ENCODE results near the gene ZNF688. TPM values are rescaled to one million over a fixed set of nuclear protein-coding genes. Genes with fewer than 3 reads are reported as not detected.

ZNF688 gene
- total and polyA plus RNA-seq, 4 donors, result 3.4 to 8.9 (median 4.8) TPM

DNA sequence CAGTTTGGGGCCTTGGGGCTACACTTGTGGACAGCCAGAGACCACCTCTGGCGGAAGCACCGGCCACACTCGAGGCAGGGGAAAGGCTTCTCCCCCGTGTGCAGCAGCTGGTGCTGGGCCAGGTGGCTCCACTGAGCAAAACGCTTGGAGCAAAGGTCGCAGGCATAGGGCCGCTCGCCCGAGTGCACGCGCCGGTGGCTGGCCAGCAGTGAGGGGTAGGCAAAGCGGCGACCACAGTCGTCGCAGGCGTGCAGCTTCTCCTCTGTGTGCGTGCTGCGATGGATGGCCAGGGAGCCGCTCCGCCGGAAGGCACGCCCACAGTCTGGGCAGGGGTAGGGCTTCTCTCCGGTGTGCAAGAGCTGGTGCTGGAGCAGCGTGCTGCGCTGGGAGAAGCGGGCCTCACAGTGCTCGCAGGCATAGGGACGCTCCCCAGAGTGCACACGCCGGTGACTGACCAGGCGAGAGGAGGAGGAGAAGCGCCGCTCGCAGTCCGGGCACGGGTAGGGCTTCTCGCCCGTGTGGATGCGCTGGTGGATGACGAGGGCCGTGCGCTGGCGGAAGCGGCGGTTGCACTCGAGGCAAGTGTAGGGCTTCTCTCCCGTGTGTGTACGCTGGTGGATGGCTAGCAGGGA lies 32.9 kb upstream of the ZNF688 start (continued):
- TF ChIP-seq, protein P1, sequence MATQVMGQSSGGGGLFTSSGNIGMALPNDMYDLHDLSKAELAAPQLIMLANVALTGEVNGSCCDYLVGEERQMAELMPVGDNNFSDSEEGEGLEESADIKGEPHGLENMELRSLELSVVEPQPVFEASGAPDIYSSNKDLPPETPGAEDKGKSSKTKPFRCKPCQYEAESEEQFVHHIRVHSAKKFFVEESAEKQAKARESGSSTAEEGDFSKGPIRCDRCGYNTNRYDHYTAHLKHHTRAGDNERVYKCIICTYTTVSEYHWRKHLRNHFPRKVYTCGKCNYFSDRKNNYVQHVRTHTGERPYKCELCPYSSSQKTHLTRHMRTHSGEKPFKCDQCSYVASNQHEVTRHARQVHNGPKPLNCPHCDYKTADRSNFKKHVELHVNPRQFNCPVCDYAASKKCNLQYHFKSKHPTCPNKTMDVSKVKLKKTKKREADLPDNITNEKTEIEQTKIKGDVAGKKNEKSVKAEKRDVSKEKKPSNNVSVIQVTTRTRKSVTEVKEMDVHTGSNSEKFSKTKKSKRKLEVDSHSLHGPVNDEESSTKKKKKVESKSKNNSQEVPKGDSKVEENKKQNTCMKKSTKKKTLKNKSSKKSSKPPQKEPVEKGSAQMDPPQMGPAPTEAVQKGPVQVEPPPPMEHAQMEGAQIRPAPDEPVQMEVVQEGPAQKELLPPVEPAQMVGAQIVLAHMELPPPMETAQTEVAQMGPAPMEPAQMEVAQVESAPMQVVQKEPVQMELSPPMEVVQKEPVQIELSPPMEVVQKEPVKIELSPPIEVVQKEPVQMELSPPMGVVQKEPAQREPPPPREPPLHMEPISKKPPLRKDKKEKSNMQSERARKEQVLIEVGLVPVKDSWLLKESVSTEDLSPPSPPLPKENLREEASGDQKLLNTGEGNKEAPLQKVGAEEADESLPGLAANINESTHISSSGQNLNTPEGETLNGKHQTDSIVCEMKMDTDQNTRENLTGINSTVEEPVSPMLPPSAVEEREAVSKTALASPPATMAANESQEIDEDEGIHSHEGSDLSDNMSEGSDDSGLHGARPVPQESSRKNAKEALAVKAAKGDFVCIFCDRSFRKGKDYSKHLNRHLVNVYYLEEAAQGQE (IDR thresholded peaks at IDR 0.05), result no peak

GRCh38 chr16:30603945-30604315 lies 32.4 kb upstream of the ZNF688 start:
- WGBS, result 38% methylated on average over 7 of the region's 7 CpGs
- peak overlapping the region; percentile 20 to 68 for H3K9ac ChIP-seq (ENCODE audit: low read depth in 1 of 2, low read length in 2 of 2)
- no peaks in the 10 kb centered on the region for H3K9me3 ChIP-seq (ENCODE audit: control insufficient read depth in 4 of 4, low read length in 3 of 4)
- TF ChIP-seq EGR1 (IDR thresholded peaks at IDR 0.05; ENCODE audit: low read depth in 2 of 2) (peak in 1 of 2 donors; percentile 13), SP1 (IDR thresholded peaks at IDR 0.05) (peak; percentile 96), RXRA (IDR thresholded peaks at IDR 0.05) (peak; percentile 61 to 67), TAF1 (conservative IDR thresholded peaks at IDR 0.05) (no peak), HNF4A (conservative IDR thresholded peaks at IDR 0.05) (peak; percentile 88 to 92), MAX (IDR thresholded peaks at IDR 0.05) (peak; percentile 55), FOXA1 (IDR thresholded peaks at IDR 0.05) (no peak), RAD21 (IDR thresholded peaks at IDR 0.05) (peak in 1 of 2 donors; percentile 8), FOXA2 (IDR thresholded peaks at IDR 0.05) (no peak), HNF4G (IDR thresholded peaks at IDR 0.05) (peak; percentile 68), YY1 (IDR thresholded peaks at IDR 0.05) (peak; percentile 53), GABPA (IDR thresholded peaks at IDR 0.05 in 1 of 2, conservative IDR thresholded peaks at IDR 0.05 in 1 of 2) (no peak), NR2F2 (IDR thresholded peaks at IDR 0.05) (no peak), JUND (IDR thresholded peaks at IDR 0.05) (peak; percentile 88 to 92)
- TF ChIP-seq, protein P2, sequence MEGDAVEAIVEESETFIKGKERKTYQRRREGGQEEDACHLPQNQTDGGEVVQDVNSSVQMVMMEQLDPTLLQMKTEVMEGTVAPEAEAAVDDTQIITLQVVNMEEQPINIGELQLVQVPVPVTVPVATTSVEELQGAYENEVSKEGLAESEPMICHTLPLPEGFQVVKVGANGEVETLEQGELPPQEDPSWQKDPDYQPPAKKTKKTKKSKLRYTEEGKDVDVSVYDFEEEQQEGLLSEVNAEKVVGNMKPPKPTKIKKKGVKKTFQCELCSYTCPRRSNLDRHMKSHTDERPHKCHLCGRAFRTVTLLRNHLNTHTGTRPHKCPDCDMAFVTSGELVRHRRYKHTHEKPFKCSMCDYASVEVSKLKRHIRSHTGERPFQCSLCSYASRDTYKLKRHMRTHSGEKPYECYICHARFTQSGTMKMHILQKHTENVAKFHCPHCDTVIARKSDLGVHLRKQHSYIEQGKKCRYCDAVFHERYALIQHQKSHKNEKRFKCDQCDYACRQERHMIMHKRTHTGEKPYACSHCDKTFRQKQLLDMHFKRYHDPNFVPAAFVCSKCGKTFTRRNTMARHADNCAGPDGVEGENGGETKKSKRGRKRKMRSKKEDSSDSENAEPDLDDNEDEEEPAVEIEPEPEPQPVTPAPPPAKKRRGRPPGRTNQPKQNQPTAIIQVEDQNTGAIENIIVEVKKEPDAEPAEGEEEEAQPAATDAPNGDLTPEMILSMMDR (IDR thresholded peaks at IDR 0.05; ENCODE audit: low read depth, low read length, missing input control), result no peak
- TF ChIP-seq, protein P3, sequence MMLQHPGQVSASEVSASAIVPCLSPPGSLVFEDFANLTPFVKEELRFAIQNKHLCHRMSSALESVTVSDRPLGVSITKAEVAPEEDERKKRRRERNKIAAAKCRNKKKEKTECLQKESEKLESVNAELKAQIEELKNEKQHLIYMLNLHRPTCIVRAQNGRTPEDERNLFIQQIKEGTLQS (IDR thresholded peaks at IDR 0.05), result peak; percentile 55
- TF ChIP-seq, protein P4, sequence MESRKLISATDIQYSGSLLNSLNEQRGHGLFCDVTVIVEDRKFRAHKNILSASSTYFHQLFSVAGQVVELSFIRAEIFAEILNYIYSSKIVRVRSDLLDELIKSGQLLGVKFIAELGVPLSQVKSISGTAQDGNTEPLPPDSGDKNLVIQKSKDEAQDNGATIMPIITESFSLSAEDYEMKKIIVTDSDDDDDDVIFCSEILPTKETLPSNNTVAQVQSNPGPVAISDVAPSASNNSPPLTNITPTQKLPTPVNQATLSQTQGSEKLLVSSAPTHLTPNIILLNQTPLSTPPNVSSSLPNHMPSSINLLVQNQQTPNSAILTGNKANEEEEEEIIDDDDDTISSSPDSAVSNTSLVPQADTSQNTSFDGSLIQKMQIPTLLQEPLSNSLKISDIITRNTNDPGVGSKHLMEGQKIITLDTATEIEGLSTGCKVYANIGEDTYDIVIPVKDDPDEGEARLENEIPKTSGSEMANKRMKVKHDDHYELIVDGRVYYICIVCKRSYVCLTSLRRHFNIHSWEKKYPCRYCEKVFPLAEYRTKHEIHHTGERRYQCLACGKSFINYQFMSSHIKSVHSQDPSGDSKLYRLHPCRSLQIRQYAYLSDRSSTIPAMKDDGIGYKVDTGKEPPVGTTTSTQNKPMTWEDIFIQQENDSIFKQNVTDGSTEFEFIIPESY (IDR thresholded peaks at IDR 0.05), result no peak
- TF ChIP-seq, protein P1 (IDR thresholded peaks at IDR 0.05), result peak; percentile 59
- peaks cover 2 to 8% (median 3%) of the 10 kb centered on the region in 4 donors for H3K36me3 ChIP-seq (ENCODE audit: control insufficient read depth in 4 of 4, insufficient read depth in 3 of 4, low read depth in 1 of 4, low read length in 3 of 4)
- peak overlapping the region; percentile 86 to 94 for H3K27ac ChIP-seq (ENCODE audit: low read depth in 1 of 2, low read length in 2 of 2)
- peaks cover 13 to 47% (median 34%) of the 10 kb centered on the region in 4 donors for H3K4me1 ChIP-seq (ENCODE audit: control insufficient read depth in 4 of 4, insufficient read depth in 4 of 4, low read length in 3 of 4)
- no peaks in the 10 kb centered on the region for H3K27me3 ChIP-seq (ENCODE audit: control insufficient read depth in 4 of 4, insufficient read depth in 4 of 4, low read length in 3 of 4)
- no peak overlapping the region for H3K4me3 ChIP-seq (ENCODE audit: low read depth in 1 of 3, low read length in 3 of 3)
- DNase-seq (ENCODE audit: low spot score), result no peak

Data from liver (tissue), 9 donors.